NCI-H1436 treated with DMSO at 0.1 percent for 48 hours (cell line): ENCODE data around the gene TMF1.

Source experiments
- DNase-seq: peaks from one replicate; lab custom pipeline; 2025; lab: John Stamatoyannopoulos, UW

Gene TMF1

DNA sequence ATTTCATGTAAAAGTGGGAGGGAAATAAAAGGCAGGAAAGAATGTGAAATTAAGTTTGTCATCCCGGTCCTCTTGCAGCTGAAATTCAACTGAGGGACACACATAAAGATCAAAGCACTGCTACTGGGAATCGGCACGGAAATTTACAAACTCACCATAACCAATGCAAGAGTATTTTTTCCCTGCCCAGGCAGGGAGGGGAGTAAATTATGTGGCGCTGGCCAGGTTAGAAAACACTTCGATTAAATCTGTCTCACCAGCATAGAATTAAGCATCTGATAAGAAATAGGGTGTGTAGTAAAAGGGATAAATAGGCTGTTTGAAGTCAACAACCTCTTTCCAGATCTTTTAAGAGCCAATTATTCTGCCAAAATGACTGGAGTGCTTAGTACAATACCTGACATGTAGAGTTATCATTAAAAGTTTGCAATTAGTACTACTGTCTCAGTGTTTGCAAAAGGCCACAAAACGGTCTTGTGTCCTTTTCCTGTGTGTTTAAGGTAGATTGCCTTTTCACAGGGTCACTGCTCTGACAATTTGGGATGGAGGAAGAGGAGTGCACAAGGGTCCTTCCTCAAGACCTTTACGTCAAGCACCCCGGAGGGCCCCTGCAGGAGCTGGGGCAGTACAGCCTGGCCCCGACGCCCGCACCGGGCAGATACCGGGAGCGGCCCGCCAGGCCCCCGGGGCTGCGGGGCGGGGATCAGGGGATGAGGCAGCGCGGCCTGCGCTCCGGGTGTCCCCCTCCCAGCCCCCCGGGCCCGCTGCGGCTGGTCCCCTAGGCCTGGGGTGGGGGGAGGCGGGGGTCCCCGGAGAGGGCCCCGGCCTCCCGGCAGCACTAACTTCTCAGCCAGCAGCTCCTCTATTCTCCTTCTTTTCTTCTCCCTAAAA is 27.4 kb upstream of the TMF1 start:
- DNase-seq, result no peak

DNA sequence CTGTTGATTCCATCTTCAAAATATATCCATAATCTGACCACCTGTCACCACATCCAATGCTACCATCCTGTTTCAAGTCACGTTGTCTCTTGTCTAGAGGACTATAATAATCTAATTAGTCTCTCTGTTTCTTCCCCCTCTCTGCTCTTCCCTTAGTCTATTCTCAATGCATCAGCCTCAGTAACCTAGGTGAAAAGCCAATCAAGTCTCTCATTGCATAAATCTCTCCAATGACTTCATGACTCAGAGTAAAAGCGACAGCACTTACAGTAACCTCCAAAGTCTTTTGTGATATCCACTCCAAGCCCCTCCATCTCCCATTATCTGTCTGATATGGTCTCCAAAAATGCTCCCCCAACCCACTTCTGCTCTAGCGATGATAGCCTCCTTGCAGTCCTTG is 20.8 kb upstream of the TMF1 start:
- no peak for DNase-seq

DNA sequence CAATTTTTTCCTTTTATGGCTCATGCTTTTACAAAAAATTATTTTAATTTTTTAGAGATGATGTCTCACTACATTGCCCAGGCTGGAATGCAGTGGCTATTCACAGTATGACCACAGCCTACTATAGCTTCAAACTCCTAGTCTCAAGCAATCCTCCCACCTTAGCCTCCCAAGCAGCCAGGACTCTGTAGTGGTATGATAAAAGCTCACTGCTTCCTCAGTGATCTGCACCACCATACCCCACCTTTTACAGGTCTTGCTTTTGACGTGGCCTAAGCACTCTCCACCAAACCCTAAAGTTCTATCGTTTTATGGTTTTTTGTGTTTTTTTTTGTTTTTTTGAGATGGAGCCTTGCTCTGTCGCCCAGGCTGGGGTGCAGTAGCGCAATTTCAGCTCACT is 14.0 kb upstream of the TMF1 start:
- no peak for DNase-seq

DNA sequence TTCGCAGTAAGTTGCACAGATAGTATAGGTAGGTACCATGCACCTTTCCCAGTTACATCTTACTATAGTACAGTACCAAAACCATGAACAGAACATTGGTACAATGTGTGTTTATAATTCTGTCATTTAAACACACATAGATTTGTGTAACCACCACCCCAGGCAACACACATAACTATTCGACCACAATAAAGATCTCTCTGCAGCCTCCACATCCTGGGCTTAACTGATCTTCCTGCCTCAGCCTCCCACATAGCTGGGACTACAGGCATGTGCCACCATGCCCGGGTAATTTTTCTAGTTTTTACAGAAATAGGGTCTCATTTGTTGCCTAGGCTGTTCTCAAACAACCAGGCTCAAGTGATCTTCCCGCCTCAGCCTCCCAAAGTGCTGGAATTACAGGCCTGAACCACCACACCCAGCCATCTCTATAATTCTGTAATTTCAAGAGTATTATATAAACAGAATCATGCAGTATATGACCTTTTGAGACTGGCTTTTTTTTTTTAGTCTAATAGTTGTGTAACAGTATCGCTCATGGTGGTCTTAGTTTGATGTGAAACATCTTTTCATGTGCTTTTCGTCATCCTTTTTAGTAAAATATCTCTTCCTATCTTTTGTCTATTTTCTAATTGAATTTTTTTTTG is 13.3 kb upstream of the TMF1 start:
- no peak for DNase-seq

DNA sequence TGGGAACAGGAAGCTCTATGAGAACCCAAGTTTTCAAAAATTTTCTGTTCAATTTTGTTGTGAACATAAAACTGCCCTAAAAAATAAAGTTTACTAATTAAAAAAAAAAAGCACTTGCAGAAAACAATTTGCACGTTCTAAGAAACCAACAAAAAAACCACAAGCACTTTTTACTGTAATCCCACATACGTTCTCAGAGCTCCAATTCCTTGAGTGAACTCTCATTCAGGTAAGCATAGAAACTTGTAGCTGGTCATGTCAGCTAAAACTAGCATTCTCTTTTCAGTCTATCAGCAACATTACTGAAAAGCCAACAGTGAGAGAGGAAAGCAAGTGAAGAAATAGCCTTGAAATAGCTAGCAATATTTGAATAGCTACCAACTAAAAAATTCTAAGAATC is 11.5 kb upstream of the TMF1 start:
- no peak for DNase-seq

DNA sequence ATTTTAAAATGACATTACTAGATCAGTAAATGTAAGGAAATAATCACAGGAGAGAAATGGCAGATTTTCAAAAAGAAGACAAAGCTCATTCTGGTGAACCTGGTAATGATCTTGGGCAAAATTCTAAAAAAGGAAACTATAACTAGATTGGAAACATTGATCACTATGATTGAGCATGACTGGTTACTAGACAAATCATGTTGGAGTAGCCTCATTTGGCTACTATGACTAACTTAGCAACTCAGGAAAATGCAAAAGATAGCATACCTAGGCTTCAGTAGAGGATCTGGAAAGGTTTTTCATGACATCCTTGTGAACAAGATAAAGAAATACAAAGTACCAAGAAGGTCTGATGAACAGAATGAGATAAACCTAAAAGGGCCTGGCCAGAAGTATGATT is 7.6 kb upstream of the TMF1 start:
- DNase-seq, result no peak

DNA sequence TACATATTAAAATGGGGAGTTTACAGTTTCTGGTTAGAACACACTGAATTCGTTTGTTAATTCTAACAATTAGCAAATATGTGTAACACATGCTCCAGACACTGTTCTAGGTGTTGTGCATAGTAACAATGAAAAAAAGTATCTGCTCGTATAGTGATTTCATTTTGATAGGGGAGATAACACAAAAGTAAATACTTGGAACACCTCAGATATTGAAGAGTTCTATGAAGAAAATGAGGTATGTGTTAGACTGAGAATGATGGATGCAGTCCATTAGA is 6.8 kb upstream of the TMF1 start:
- no peak for DNase-seq

DNA sequence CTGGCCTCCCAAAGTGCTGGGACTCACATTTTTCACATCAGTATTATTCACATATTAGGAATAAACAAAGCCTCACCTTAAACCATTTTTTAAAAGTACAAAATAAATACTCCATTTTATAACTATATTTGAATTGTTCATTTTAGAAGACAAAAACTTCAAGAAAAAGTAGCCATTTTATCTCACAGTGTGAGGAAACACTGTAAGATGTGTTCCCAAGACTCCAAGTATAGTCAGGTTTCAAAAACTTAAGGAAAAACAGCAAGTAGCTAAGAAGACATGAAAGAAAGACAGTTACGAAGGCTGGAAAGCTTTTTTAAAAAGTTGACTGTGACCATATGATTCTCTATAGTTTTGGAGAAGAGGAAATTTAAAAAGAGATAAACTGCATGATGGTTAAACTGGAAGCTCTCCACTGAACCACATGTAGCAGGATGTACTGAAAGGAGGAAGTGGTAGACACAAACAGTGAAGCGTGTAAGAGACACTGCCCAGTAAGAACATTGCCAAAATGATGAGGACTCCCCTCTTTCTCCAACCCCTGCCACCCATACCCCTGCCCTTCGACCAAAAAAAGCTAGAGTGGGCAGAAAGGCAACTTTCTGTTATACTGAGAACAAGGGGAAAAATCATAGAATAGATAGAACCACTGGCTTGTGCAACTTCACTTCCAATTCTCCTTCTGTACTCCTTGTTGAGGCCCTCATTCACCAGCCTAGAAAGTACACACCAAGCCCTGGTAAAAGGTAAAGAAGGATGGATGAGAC is 6.2 kb upstream of the TMF1 start:
- DNase-seq, result no peak

DNA sequence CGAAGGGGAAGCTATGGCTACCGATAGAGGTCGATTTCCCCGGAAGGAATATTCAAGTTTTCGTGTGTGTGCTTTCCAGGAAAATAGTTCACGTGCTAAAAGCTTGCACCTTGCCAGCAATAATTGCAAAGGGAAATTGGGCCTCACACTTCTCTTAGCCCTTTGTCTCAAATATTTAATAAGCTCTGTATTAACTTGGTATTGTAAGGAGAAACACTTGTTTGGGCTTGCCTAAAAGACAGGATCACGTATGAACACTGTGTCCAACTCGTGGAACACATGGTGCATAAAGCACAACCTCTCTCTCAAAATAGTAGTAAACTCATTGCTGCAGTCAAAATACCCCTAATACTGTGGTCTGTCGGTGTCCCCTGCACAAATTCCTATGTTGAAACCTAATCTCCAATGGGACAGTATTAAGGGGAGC is 352 bp upstream of the TMF1 start:
- no peak for DNase-seq

DNA sequence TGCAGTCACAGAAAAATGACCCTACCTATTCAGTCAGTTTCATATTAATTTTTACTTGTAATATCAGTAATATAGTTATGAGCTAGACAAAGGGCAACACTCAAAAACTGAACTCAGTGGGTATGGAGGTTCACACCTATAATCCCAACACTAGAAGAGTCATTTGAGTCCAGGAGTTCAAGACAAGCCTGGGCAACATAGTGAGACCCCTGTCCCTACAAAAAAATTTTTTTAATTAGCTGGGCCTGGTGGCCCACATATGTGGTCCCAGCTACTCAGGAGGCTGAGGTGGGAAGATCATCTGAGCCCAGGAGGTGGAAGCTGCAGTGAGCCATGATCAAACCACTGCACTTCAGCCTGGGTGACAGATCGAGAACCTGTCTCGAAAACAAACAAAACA is 3.1 kb downstream of the TMF1 start:
- no peak for DNase-seq

DNA sequence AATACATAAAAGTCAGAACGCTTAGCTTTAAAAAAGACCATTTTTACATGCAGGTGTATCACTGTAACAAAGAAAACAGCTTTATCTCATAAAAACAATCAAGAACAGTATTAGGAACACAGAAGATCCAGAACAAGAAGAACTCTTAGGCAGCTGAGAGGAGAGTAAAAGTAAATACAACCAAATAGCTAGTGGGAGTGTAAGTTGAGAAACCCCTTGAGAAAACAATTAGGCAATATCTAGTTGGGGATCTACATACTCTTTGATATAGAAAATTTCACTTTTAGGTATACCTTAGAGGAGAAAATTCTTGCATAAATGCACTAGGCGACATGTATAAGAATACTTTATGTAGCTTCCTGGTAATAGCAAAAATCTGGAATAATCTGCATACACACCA is 7.5 kb downstream of the TMF1 start:
- DNase-seq, result no peak

DNA sequence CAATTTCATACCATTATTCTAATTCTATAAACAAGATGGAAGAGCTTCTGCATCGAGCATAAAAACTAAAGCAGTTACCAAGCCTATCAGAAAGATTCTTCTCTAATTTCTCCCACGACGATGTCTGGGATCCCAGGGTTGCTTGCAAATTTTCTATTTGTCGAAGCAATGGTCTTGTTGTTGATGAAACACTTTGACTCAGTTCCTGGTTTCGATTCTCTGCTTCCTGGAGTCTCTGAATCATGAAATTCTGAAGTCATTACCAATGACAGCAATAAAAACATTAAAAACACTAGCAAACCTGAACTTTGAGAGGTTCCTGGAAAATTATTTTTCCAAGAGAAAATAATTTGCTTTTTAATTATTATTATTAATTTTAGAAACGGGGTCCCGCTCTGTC is 18.7 kb downstream of the TMF1 start:
- DNase-seq, result no peak

DNA sequence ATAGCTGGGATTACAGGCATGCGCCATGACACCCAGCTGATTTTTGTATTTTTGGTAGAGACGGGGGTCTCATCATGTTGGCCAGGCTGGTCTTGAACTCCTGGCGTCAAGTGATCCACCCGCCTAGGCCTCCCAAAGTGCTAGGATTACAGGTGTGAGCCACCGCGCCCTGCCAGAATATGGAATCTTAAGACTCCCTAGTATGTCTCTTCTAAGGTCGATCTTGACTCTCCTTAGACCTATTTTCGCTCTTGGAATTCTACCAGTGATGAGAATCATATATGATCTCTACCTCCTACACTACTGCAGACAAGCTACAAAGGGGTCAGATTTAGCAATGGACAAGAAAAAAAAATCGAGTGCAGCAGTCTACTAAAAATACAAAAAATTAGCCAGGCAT is 19.4 kb downstream of the TMF1 start:
- no peak for DNase-seq

DNA sequence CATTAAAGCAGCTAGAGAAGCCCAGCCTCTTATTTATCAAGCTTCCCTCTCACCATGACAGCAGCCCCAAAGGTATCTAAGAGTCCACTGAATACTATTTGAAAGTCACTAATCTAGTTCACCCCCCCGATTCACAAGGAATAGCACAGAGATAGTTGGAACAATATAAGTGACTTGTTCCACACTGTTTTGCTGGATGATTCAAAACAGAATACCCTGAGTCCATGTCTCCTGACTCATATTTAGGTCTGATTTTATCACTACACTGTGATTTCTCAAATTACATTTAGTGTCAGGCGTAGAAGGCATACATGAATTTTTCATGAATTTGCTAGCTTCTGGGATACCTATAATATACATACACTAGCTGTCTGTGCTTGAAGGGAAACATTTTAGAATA is 20.0 kb downstream of the TMF1 start:
- no peak for DNase-seq

DNA sequence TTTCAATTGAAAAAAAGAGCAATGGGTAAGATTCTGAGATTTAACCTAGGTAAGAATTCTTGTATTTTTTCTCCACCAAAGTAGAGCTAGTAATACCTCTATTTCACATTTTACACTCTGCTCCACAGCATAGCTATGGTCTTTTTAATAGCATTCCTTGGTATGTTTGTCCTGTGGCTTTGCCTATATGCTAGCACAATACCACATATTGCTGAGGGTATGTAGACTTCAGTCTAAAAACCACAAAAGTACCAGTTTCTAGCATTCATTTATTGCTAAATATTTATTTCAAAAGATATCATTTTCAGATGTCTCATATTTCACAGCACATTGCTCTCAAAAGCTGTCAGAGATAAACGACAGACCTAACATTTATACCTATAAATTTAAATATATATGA is 20.5 kb downstream of the TMF1 start:
- no peak for DNase-seq

DNA sequence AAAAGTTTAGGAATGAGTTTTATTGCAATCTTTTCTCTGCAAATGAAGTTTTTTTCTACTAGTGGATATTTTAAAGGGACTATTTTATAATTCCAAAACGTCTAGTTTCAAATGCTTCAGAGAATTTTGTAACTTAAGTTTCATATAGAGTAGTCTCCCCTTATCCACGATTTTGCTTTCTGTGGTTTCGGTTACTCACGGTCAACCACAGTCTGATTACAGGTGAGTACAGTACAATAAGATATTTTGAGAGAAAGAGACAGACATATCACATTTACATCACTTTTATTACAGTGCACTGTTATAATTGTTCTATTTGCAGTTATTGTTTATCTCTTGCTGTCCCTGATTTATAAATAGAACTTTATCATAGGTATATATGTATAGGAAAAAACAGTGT is 31.3 kb downstream of the TMF1 start:
- DNase-seq, result no peak

DNA sequence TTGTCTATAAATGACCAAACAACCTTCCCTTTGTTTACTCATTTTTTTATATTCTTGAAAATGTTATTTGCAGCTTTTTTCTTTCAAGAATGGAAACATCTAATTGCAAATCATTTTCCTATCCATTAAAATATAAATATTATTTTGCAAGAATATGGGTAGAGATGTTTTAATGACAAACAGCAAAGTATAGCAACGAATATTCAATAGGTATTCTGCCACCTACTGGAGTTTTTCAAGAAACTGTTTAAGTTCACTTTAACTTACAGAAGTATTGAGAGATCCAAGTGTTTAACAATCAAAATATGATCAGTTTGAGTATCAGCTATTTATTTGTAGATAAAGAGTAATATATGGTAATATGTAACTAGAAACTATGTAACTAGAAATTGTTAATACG is 31.7 kb downstream of the TMF1 start:
- no peak for DNase-seq

DNA sequence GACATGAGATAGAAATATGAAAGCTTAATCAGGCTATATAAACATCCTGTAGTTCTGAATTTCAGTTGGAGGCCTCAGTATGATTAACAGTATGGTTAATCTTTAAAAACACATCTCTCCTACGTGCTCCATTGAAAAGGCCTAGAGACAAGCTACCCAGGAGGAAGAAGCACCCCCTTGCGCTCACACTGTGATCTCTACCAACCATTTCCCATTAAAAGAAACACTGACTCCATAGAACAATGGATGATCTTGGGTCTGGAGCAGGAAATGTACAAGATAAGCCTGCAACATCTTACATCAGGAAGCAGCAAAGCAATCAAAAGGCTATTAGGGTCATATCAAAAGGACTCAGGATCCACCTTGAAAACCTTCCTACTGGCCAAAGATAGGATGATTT is 35.2 kb downstream of the TMF1 start:
- DNase-seq, result no peak

DNA sequence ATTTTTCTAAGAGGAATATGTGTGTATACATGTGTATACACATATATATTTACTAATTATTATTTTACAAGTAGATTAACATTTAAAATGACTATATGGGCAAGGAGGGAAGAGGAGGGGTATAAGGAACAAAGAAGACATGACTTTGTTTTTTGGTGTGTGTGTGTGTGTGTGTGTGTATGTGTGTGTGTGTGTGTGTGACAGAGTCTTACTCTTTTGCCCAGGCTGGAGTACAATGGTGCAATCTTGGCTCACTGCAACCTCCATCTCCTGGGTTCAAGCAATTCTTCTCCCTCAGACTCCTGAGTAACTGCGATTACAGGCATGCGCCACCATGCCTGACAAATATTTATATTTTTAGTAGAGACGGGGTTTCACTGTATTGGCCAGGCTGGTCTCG is 36.0 kb downstream of the TMF1 start:
- no peak for DNase-seq

DNA sequence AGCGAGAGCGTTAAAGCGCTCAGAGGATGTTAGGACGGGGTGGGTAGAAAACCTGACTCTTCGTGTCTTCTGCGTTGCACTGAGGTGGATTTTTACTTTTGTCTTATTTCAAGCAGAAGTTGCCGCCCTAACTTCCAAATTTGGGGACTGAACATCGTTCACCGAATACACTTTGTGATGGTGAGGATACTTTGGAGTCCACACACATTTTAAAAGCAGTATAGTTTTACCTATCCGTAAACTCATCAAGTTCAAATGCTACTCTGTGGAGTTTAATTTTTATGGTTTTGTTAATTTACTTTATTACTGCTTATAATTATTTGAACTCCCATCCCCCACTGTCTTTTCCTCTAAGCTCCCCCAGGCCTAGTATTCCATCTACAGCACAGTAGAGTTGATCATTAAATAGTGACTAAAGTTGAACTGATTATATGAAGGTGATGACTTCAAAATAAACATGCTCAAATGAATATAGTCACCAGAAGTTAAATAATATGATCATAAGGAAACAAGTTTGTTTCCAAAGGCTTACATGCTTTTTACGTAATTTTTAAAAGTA is 38.0 kb downstream of the TMF1 start:
- DNase-seq, result no peak

DNA sequence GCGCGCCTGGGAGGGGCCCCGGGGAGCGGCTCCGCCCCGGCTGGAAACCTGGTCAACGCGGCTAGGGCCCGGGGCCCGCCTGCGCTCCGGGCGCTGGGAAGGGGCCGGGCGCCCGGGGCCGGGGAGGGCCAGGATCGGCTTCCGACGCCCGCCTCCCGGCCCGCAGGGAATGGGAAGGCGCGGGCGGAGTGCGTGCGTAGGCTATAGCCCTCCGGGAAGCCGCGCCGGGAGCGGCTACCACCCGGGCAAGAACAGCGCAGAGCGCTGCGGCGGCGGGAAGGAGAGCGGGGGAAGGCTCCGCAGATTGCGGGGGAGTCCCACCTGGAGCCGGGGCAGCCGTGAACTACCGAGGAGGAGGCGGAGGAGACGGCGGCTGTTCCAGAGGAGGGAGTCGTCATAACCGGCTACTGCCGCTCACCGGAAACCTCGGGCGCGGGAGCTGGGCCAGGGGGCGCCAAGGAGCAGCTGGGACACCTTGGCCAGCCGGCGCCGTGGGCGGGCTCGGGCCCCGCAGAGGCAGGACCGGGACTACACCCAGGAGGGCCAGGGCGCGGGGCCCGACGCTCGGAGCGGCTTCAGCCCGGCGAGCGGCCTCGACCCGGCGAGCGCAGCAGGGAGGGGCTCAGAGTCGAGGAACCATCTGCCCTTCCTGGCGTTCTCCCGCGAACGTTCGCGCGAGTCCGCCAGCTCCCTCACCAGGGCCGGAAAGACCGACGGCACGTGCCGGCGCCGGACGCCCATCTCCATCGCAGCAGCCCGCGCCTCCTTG is 38.7 kb downstream of the TMF1 start, which contains the start of gene EOGT:
Gene EOGT, minus strand, starts transcription at position 432 of the 769 bp plus-strand sequence. CDS start 3,838 bp downstream, outside the sequence.
- DNase-seq, result no peak

DNA sequence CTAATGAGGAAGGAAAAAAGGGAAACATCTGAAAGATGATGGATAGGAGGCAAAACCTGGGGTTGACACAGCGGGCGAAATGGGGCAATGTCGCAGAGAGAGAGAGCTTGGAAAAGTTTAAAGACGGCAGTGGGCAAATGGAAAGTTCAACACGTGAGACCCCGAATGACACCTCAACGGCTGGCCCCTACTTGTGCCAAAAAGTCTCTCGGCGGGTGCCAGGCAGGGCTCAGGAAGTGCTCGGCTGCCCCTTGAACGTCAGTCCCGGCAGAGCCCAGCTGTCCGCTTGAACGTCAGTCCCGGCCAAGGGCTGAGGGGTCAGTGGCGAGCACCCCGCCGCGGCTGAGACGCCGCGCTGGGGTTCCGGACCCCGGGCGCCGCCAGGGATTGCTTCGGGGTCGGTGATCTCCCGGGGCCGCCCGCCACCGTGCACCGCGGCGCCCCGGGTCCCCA is 39.3 kb downstream of the TMF1 start:
- no peak for DNase-seq
